Pancreas (tissue), 10 donors: ENCODE data around the gene SUSD3. TPM values are rescaled to one million over a fixed set of nuclear protein-coding genes. Genes with fewer than 3 reads are reported as not detected.
A peak's percentile ranks its signal among the peaks of the same experiment; 100 is the strongest.

Source experiments
- ATAC-seq, 4 donors: fragments of 200-7000 bp; cut with Tn5 transposase; one replicate each; pipeline versions ENCODE4 v1.8.0 to v1.9.1; 2020; ENCODE audit warnings: mild to moderate bottlenecking in 4 of 4, moderate library complexity in 4 of 4
- DNase-seq, 6 donors: peaks; one replicate each; pipeline ENCODE4 v3.0.0-alpha.2; 2020
- FAIRE-seq: peaks from 2 replicates; lab custom pipeline; 2012; peaks lifted over from hg19 to GRCh38; lab: Jason Lieb, UNC
- H3K27ac ChIP-seq, 4 donors: fragments of 200-600 bp; sonication (generic); 1 replicate in 3 of 4; 2 replicates in 1 of 4; pipeline versions ENCODE4 v1.5.0 to v1.8.0; 2020
- H3K27me3 ChIP-seq, 4 donors: fragments of 200-600 bp; one replicate each; pipeline ENCODE4 v1.8.0; 2021
- H3K36me3 ChIP-seq, 3 donors: fragments of 200-600 bp; sonication (generic) in 1 of 3; one replicate each; pipeline versions ENCODE4 v1.5.0 to v1.8.0; 2020 to 2021
- H3K4me1 ChIP-seq, 3 donors: fragments of 200-600 bp; one replicate each; pipeline ENCODE4 v1.8.0; 2021
- H3K4me3 ChIP-seq, 4 donors: fragments of 200-600 bp; sonication (generic) in 2 of 4; one replicate each; pipeline versions ENCODE4 v1.5.0 to v1.8.0; 2020 to 2021
- H3K9me3 ChIP-seq, 4 donors: fragments of 200-600 bp; one replicate each; pipeline ENCODE4 v1.8.0; 2021
- WGBS, 2 donors: extraction: QIAGEN DNeasy Blood & Tissue Kit; methylation state at CpG; one replicate each; pipeline ENCODE4 v1.1.7; 2013; 5-methylcytosine and 5-hydroxymethylcytosine counted together
- intact Hi-C, 3 donors: fragments of 100-400 bp; cut with DNase I; formaldehyde crosslinking; loops; one replicate each; pipeline versions ENCODE4 v1.11.1 to v1.14.2; 2022
- polyA plus RNA-seq, 2 donors: library from polyadenylated mRNA; stranded (reverse); fragments of 200-250 nt; gene quantifications; one replicate each; pipeline ENCODE4 v1.2.3, GENCODE V29; 2013
- total RNA-seq, 6 donors: library from RNA; stranded (reverse); fragmentation: NEBNext Ultra II Directional in 4 of 6; extraction: Animal tissue kit (Norgen Biotek cat#: 25700) in 4 of 6; gene quantifications; one replicate each; pipeline versions ENCODE4 v1.2.1 to v1.2.4, GENCODE V29; 2021 to 2023
- TF ChIP-seq, protein P1 (sequence below), 4 donors: fragments of 200-600 bp; sonication (generic) in 3 of 4; IDR thresholded peaks; one replicate each; pipeline versions ENCODE4 v1.5.0 to v1.8.0; 2021; ENCODE audit warnings: antibody characterized with exemption in 4 of 4
- donor health status: healthy with polysubstance abuse.
- donor health status: DM: no; HTN: no; CAD: no; lungs with moderate emphysema.
- donor health status: DM: no; HTN: no; CAD: no.
- donor health status: control.
- donor health status: control.
- donor health status: Bipolar disorder and iron deficiency.
- donor health status: DM: yes; HTN: yes; CAD: no.
- donor health status: DM: no; HTN: no; CAD: no.
- donor health status: DM: no; HTN: no; CAD: no.
- donor health status: DM: yes; HTN: yes; CAD: no.

The SUSD3 gene
- total and polyA plus RNA-seq, 8 donors = 0.16 to 2.8 (median 0.80) TPM

GRCh38 chr9:93117924-93118862, 59.7 kb downstream of the SUSD3 start:
- intact Hi-C loops = no loop called here
- 85% methylated on average over 12 of the region's 12 CpGs for WGBS, 2 donors
- DNase-seq = peak in 4 of 6 donors; percentile 10 to 43 (median 20)
- Histone ChIP-seq H3K4me3 (no peak overlapping the region), H3K9me3 (no peaks in the 10 kb centered on the region), H3K27ac (no peak overlapping the region), H3K27me3 (no peaks in the 10 kb centered on the region), H3K4me1 (peaks cover 3 to 9% (median 4%) of the 10 kb centered on the region in 3 donors), H3K36me3 (peaks cover 0 to 10% (median 6%) of the 10 kb centered on the region in 3 donors)
- no peak for ATAC-seq
- TF ChIP-seq, protein P1, sequence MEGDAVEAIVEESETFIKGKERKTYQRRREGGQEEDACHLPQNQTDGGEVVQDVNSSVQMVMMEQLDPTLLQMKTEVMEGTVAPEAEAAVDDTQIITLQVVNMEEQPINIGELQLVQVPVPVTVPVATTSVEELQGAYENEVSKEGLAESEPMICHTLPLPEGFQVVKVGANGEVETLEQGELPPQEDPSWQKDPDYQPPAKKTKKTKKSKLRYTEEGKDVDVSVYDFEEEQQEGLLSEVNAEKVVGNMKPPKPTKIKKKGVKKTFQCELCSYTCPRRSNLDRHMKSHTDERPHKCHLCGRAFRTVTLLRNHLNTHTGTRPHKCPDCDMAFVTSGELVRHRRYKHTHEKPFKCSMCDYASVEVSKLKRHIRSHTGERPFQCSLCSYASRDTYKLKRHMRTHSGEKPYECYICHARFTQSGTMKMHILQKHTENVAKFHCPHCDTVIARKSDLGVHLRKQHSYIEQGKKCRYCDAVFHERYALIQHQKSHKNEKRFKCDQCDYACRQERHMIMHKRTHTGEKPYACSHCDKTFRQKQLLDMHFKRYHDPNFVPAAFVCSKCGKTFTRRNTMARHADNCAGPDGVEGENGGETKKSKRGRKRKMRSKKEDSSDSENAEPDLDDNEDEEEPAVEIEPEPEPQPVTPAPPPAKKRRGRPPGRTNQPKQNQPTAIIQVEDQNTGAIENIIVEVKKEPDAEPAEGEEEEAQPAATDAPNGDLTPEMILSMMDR (IDR thresholded peaks at IDR 0.05) = no peak
- FAIRE-seq = no peak

- Histone ChIP-seq H3K27ac (peak overlapping the region in 2 of 4 donors; percentile 39 to 64), H3K4me3 (no peak overlapping the region), H3K27me3 (no peaks in the 10 kb centered on the region), H3K4me1 (peaks cover 3 to 9% (median 4%) of the 10 kb centered on the region in 3 donors), H3K36me3 (peaks cover 0 to 10% (median 10%) of the 10 kb centered on the region in 3 donors), H3K9me3 (no peaks in the 10 kb centered on the region)
- FAIRE-seq (no peak), DNase-seq (peak in 4 of 6 donors; percentile 17 to 33 (median 20)), ATAC-seq (no peak)
- whole genome bisulfite sequencing, 2 donors = 87 to 88% methylated on average over 12 of the region's 12 CpGs
- intact Hi-C loops = no loop called here
- TF ChIP-seq, protein P1 (IDR thresholded peaks at IDR 0.05) = no peak
These were observed 60.6 kb downstream of the SUSD3 start for GRCh38 chr9:93118863-93119702.

DNA sequence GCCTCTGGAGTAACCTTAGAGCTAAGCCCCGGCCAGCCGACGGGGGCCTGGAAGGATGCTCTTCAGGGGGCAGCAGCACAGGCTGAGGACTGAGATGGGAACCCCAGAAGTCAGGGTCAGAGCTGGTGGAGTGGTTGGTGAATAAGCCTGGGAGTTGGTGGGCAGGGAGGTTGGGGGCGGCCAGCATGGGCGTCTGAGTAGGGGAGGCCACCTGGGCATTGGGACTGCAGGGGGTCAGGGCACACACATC, 61.1 kb downstream of the SUSD3 start:
- ATAC-seq = no peak
- TF ChIP-seq, protein P1 (IDR thresholded peaks at IDR 0.05) = no peak
- Histone ChIP-seq H3K36me3 (peaks cover 0 to 11% (median 11%) of the 10 kb centered on the region in 3 donors), H3K4me1 (peaks cover 3 to 9% (median 4%) of the 10 kb centered on the region in 3 donors), H3K27me3 (no peaks in the 10 kb centered on the region), H3K9me3 (no peaks in the 10 kb centered on the region), H3K4me3 (no peak overlapping the region), H3K27ac (peak overlapping the region in 2 of 4 donors; percentile 39 to 64)
- 67 to 69% methylated on average over 5 of the region's 5 CpGs for WGBS, 2 donors
- FAIRE-seq = no peak
- intact Hi-C loops = no loop called here
- no peak for DNase-seq

DNA sequence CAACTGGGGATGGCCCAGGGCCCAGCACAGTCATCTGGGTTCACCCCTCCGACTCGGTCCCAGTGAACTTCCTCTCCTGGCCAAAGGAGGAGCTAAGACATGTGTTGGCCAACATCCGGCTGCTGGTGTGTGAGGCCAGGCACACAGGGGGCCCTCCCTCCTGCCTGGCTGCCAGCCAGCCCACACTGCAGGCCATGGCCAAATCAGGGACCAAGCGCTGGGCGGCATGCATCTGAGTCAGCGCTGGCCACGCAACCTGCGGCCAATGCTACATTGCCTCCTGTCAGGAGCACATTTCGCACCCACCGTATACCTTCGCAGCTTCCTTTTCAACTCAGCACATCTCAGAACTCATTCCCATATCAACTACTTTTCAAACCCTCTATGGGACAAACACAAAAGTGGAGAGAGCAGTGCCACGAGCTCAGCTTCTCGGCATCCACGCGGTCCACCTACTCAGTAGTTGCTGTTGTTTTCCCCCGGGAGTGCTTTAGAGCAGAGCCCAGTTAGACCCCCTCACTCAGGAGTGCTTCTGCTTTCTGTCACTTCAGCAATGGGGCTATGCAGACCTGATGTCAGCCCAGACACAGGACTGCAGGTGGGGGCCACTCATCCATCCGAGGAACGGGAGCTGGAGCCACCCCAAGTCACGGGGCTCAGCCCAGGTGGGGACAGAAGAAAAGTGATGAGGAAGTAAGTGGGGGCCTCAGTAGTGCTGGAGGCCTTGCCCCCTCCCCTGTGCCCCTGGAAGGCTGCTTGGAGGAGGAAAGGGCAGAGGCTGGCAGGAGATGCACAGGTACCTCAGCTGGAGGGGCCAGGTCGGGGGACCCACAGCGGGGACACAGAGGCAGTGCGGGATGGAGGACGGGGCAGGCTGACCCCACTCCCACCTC, 61.7 kb downstream of the SUSD3 start:
- intact Hi-C loops = no loop called here
- peak overlapping the region in 2 of 4 donors; percentile 39 to 64 for H3K27ac ChIP-seq
- 41 to 52% methylated on average over 23 of the region's 23 CpGs for WGBS, 2 donors
- no peak for FAIRE-seq
- no peaks in the 10 kb centered on the region for H3K9me3 ChIP-seq
- no peak overlapping the region for H3K4me3 ChIP-seq
- H3K4me1 ChIP-seq = peaks cover 3 to 9% (median 4%) of the 10 kb centered on the region in 3 donors
- no peaks in the 10 kb centered on the region for H3K27me3 ChIP-seq
- ATAC-seq = peak; percentile 89 to 92 (median 90)
- TF ChIP-seq, protein P1 (IDR thresholded peaks at IDR 0.05) = peak in 3 of 4 donors; percentile 26 to 43 (median 31)
- peak; percentile 85 to 94 (median 92) for DNase-seq
- peaks cover 0 to 17% (median 11%) of the 10 kb centered on the region in 3 donors for H3K36me3 ChIP-seq
